Panc1 (cell line): ENCODE measurements around the gene SUPT3H. TPM values are rescaled to one million over a fixed set of nuclear protein-coding genes. Genes with fewer than 3 reads are reported as not detected.
"Not testable (repeated sequence)": the region's sequence is repeated elsewhere in the genome, so short reads cannot be mapped to it uniquely, and the experiment has no call there.

Source experiments
- ATAC-seq: fragments of 200-7000 bp; cut with Tn5 transposase; 2 replicates; pipeline ENCODE4 v1.9.1; 2020; ENCODE audit warnings: mild to moderate bottlenecking, moderate library complexity
- BruUV-seq: library from RNA; stranded (reverse); fragments of 400-500 nt; replicated peaks from 2 replicates; lab custom pipeline; 2021; lab: Mats Ljungman, UMichigan
- CTCF ChIA-PET: fragments of 300-600 bp; sonication (Branson Sonifier 250); formaldehyde crosslinking; loops from one replicate; lab custom pipeline; 2022; ENCODE audit warnings: antibody characterized with exemption; lab: Charles Lee
- POLR2A ChIA-PET: fragments of 300-600 bp; sonication (Branson Sonifier 250); formaldehyde crosslinking; loops from one replicate; lab custom pipeline; 2022; ENCODE audit warnings: antibody characterized with exemption; lab: Charles Lee
- DNase-seq: peaks from one replicate; pipeline ENCODE4 v3.0.0-alpha.2; 2010; ENCODE audit warnings: low read depth, low spot score
- H3K27ac ChIP-seq: 2 replicates; pipeline ENCODE4 v1.5.1; 2011; ENCODE audit warnings: mild to moderate bottlenecking, low read length, inconsistent platforms
- H3K27me3 ChIP-seq: fragments of 200-500 bp; sonication (Bioruptor generic); 2 replicates; pipeline ENCODE4 v1.6.0; 2014; ENCODE audit warnings: low read length, inconsistent platforms; ENCODE audit not compliant: control insufficient read depth, insufficient read depth
- H3K36me3 ChIP-seq: fragments of 200-500 bp; sonication (Bioruptor generic); 2 replicates; pipeline ENCODE4 v1.5.1; 2014; ENCODE audit warnings: inconsistent platforms, mild to moderate bottlenecking, low read length, moderate library complexity; ENCODE audit not compliant: control insufficient read depth, insufficient read depth
- H3K4me1 ChIP-seq: 2 replicates; pipeline ENCODE4 v1.5.1; 2011; ENCODE audit warnings: inconsistent platforms, mild to moderate bottlenecking, low read length, moderate library complexity; ENCODE audit not compliant: control insufficient read depth, insufficient read depth
- H3K4me3 ChIP-seq, 2 experiments: 2 replicates each; pipeline ENCODE4 v1.5.1; 2011 to 2012; ENCODE audit warnings: low read depth in 2 of 2, low read length in 2 of 2, mild to moderate bottlenecking in 2 of 2, inconsistent platforms in 1 of 2, moderate library complexity in 1 of 2
- H3K9me3 ChIP-seq: fragments of 200-500 bp; sonication (Bioruptor generic); 2 replicates; pipeline ENCODE4 v1.5.1; 2014; ENCODE audit warnings: low read depth, mild to moderate bottlenecking, inconsistent platforms, low read length, moderate library complexity; ENCODE audit not compliant: control insufficient read depth, insufficient read depth
- POLR2AphosphoS5 ChIP-seq: IDR thresholded peaks from 2 replicates; pipeline ENCODE4 v1.6.1; 2012; ENCODE audit warnings: mild to moderate bottlenecking, low read depth, low read length, moderate library complexity
- SIN3A ChIP-seq: IDR thresholded peaks from 2 replicates; pipeline ENCODE4 v1.6.1; 2012; ENCODE audit warnings: low read depth, mild to moderate bottlenecking, low read length, moderate library complexity, borderline replicate concordance; ENCODE audit not compliant: insufficient read depth
- TCF7L2 ChIP-seq: IDR thresholded peaks from 2 replicates; pipeline ENCODE4 v1.6.1; 2011; ENCODE audit warnings: mild to moderate bottlenecking, low read depth, low read length, inconsistent platforms
- in situ Hi-C: cut with HindIII; loops from 2 replicates; pipeline ENCODE4 v1.10.0; 2016; ENCODE audit warnings: low sequenced_read_pairs, low pct_unique_long_range_greater_than_20kb
- intact Hi-C: fragments of 100-400 bp; cut with micrococcal nuclease; formaldehyde crosslinking; loops from one replicate; pipeline ENCODE4 v1.10.0; 2022; ENCODE audit not compliant: unreplicated experiment
- total RNA-seq: library from RNA; stranded (reverse); gene quantifications from one replicate; pipeline ENCODE4 v1.2.1, GENCODE V29; 2021; ENCODE audit not compliant: unreplicated experiment
- TF ChIP-seq, protein P1 (sequence below): fragments of 450-650 bp; IDR thresholded peaks from 2 replicates; pipeline ENCODE4 v1.5.1; 2017; ENCODE audit warnings: mild to moderate bottlenecking
- TF ChIP-seq, protein P2 (sequence below), 2 experiments: IDR thresholded peaks; 2 replicates each; pipeline ENCODE4 v1.6.1; 2011 to 2012; ENCODE audit warnings: low read depth in 2 of 2, control low read depth in 1 of 2, low read length in 1 of 2, mild to moderate bottlenecking in 1 of 2, moderate library complexity in 1 of 2; ENCODE audit not compliant: insufficient read depth in 1 of 2

SUPT3H gene
- total RNA-seq, 1 experiment from 2014 or later: 11.0 TPM

DNA sequence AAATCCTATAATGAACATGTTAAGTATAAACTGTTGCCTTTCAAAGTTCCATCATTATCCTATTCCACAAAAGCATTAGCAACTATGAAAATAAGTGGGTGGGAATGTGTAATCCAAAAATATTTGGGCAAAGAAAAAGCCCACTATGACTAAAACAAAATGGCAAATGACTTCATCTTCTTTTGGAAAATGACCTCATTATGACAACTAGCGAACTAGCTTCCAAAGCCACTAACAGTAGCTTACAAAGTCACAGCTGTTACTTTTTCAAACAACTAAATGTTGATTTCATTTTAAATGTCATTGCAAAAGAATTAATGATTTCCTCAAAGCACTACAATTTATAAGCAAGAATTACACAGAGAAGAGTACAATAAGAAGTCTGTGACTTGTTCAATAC, 99.4 kb downstream of the SUPT3H start:
- DNase-seq: no peak
- no peaks in the 10 kb centered on the region for H3K4me1 ChIP-seq
- no peak overlapping the region for H3K27ac ChIP-seq
- in situ Hi-C loops: no loop called here
- intact Hi-C loops: no loop called here
- no peak for ATAC-seq
- H3K9me3 ChIP-seq: no peaks in the 10 kb centered on the region
- no peaks in the 10 kb centered on the region for H3K27me3 ChIP-seq
- H3K4me3 ChIP-seq: no peak overlapping the region
- no peaks in the 10 kb centered on the region for H3K36me3 ChIP-seq
- ChIA-PET CTCF (no interaction called here), POLR2A (no interaction called here)
- no TSS peak for BruUV-seq
- TF ChIP-seq, protein P1, sequence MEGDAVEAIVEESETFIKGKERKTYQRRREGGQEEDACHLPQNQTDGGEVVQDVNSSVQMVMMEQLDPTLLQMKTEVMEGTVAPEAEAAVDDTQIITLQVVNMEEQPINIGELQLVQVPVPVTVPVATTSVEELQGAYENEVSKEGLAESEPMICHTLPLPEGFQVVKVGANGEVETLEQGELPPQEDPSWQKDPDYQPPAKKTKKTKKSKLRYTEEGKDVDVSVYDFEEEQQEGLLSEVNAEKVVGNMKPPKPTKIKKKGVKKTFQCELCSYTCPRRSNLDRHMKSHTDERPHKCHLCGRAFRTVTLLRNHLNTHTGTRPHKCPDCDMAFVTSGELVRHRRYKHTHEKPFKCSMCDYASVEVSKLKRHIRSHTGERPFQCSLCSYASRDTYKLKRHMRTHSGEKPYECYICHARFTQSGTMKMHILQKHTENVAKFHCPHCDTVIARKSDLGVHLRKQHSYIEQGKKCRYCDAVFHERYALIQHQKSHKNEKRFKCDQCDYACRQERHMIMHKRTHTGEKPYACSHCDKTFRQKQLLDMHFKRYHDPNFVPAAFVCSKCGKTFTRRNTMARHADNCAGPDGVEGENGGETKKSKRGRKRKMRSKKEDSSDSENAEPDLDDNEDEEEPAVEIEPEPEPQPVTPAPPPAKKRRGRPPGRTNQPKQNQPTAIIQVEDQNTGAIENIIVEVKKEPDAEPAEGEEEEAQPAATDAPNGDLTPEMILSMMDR: no peak
- TF ChIP-seq TCF7L2: no peak
- no peak for TF ChIP-seq SIN3A
- TF ChIP-seq, protein P2, sequence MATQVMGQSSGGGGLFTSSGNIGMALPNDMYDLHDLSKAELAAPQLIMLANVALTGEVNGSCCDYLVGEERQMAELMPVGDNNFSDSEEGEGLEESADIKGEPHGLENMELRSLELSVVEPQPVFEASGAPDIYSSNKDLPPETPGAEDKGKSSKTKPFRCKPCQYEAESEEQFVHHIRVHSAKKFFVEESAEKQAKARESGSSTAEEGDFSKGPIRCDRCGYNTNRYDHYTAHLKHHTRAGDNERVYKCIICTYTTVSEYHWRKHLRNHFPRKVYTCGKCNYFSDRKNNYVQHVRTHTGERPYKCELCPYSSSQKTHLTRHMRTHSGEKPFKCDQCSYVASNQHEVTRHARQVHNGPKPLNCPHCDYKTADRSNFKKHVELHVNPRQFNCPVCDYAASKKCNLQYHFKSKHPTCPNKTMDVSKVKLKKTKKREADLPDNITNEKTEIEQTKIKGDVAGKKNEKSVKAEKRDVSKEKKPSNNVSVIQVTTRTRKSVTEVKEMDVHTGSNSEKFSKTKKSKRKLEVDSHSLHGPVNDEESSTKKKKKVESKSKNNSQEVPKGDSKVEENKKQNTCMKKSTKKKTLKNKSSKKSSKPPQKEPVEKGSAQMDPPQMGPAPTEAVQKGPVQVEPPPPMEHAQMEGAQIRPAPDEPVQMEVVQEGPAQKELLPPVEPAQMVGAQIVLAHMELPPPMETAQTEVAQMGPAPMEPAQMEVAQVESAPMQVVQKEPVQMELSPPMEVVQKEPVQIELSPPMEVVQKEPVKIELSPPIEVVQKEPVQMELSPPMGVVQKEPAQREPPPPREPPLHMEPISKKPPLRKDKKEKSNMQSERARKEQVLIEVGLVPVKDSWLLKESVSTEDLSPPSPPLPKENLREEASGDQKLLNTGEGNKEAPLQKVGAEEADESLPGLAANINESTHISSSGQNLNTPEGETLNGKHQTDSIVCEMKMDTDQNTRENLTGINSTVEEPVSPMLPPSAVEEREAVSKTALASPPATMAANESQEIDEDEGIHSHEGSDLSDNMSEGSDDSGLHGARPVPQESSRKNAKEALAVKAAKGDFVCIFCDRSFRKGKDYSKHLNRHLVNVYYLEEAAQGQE (IDR thresholded peaks at IDR 0.05; ENCODE audit: insufficient read depth in 1 of 2, low read depth in 2 of 2, low read length in 1 of 2): no peak
- no peak for TF ChIP-seq POLR2AphosphoS5

DNA sequence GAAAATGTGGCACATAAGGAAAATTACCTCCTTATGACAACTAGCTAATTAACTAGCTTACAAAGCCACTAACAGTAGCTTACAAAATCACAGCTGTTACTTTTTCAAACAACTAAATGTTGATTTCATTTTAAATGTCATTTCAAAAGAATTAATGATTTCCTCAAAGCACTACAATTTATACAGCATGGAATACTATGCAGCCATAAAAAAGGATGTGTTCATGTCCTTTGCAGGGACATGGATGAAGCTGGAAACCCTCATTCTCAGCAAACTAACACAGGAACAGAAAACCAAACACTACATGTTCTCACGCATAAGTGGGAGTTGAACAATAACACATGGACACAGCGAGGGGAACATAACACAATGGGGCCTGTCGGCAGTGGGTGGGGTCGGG, 100.0 kb downstream of the SUPT3H start:
- not testable (repeated sequence) for H3K27ac ChIP-seq, BruUV-seq

DNA sequence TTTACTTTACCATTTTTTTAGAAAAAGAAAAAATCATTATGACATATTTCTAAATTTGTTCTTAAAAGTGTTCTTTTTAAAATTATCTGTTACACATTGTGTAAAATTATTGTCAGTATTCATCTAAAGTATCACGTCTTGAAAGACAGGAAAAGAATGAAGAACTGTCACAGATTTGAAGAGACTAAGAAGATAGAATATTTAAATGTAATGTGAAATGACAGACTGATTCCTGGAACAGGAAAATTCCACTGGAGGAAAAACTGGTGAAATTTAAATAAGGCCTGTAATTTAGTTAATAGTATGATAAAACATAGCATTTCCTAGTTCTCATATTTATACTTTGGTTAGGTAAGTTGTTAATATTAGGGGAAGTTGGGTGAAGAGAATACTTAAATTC, 102.4 kb downstream of the SUPT3H start:
- ATAC-seq (no peak), DNase-seq (no peak)
- intact Hi-C loops: no loop called here
- TF ChIP-seq, protein P1: no peak
- TF ChIP-seq TCF7L2 (no peak), SIN3A (no peak), POLR2AphosphoS5 (no peak)
- TF ChIP-seq, protein P2 (IDR thresholded peaks at IDR 0.05; ENCODE audit: insufficient read depth in 1 of 2, low read depth in 2 of 2, low read length in 1 of 2): no peak
- Histone ChIP-seq H3K27ac (no peak overlapping the region), H3K27me3 (no peaks in the 10 kb centered on the region), H3K4me1 (no peaks in the 10 kb centered on the region), H3K36me3 (no peaks in the 10 kb centered on the region), H3K9me3 (no peaks in the 10 kb centered on the region), H3K4me3 (no peak overlapping the region)
- ChIA-PET POLR2A (no interaction called here), CTCF (no interaction called here)
- in situ Hi-C loops: no loop called here
- no TSS peak for BruUV-seq

More for the DNA sequence above, 100.0 kb downstream of the SUPT3H start:
- H3K4me1 ChIP-seq, CTCF ChIA-PET, in situ Hi-C loops, H3K4me3 ChIP-seq, H3K27me3 ChIP-seq, H3K9me3 ChIP-seq, H3K36me3 ChIP-seq, DNase-seq, ATAC-seq, POLR2A ChIA-PET, intact Hi-C loops: not testable (repeated sequence)
